GM19397 (cell line): ENCODE results near the gene JARID2.
A peak's percentile ranks its signal among the peaks of the same experiment; 100 is the strongest.

Source experiments
- ATAC-seq: cut with Tn5 transposase; IDR thresholded peaks from one replicate; pipeline ENCODE4 v1.9.1; 2021; ENCODE audit warnings: mild to moderate bottlenecking, moderate library complexity; ENCODE audit not compliant: unreplicated experiment

Gene JARID2

GRCh38 chr6:15368873-15369272 lies 123.0 kb downstream of the JARID2 start:
- ATAC-seq: no peak

- ATAC-seq: no peak
Observed at GRCh38 chr6:15369838-15370237, 124.0 kb downstream of the JARID2 start.

- no peak for ATAC-seq
Observed at GRCh38 chr6:15370733-15371671, 125.1 kb downstream of the JARID2 start.

- no peak for ATAC-seq
Observed at GRCh38 chr6:15372932-15373331, 127.1 kb downstream of the JARID2 start.

- no peak for ATAC-seq
Observed at GRCh38 chr6:15374119-15374518, 128.2 kb downstream of the JARID2 start.

GRCh38 chr6:15375018-15375417 lies 129.1 kb downstream of the JARID2 start:
- no peak for ATAC-seq

- no peak for ATAC-seq
Observed at GRCh38 chr6:15375638-15376290, 129.9 kb downstream of the JARID2 start.

GRCh38 chr6:15376900-15377487 lies 131.1 kb downstream of the JARID2 start:
- ATAC-seq: no peak

GRCh38 chr6:15378272-15378671 lies 132.4 kb downstream of the JARID2 start:
- ATAC-seq: no peak

- ATAC-seq: no peak
Observed at GRCh38 chr6:15378866-15379265, 133.0 kb downstream of the JARID2 start.

- ATAC-seq: no peak
Observed at GRCh38 chr6:15380351-15380750, 134.5 kb downstream of the JARID2 start.

GRCh38 chr6:15382089-15382488 lies 136.2 kb downstream of the JARID2 start:
- ATAC-seq: no peak

GRCh38 chr6:15382712-15383111 lies 136.8 kb downstream of the JARID2 start:
- ATAC-seq: no peak

GRCh38 chr6:15384901-15385300 lies 139.0 kb downstream of the JARID2 start:
- ATAC-seq: peak; percentile 52

- ATAC-seq: no peak
Observed at GRCh38 chr6:15385521-15385920, 139.7 kb downstream of the JARID2 start.

GRCh38 chr6:15386110-15386755 lies 140.4 kb downstream of the JARID2 start:
- ATAC-seq: no peak

GRCh38 chr6:15386756-15387112 lies 140.9 kb downstream of the JARID2 start:
- no peak for ATAC-seq

- no peak for ATAC-seq
Observed at GRCh38 chr6:15387118-15387517, 141.2 kb downstream of the JARID2 start.

- ATAC-seq: no peak
Observed at GRCh38 chr6:15389084-15389764, 143.4 kb downstream of the JARID2 start.

GRCh38 chr6:15389765-15390723 lies 144.2 kb downstream of the JARID2 start:
- ATAC-seq: no peak
